ENCODE results near the gene SPRR2B. TPM values are rescaled to one million over a fixed set of nuclear protein-coding genes. Genes with fewer than 3 reads are reported as not detected.
"Not testable (repeated sequence)": the region's sequence is repeated elsewhere in the genome, so short reads cannot be mapped to it uniquely, and the experiment has no call there.

SPRR2B gene
- total RNA-seq, 3 donors from 2014 or later, result not detected

DNA sequence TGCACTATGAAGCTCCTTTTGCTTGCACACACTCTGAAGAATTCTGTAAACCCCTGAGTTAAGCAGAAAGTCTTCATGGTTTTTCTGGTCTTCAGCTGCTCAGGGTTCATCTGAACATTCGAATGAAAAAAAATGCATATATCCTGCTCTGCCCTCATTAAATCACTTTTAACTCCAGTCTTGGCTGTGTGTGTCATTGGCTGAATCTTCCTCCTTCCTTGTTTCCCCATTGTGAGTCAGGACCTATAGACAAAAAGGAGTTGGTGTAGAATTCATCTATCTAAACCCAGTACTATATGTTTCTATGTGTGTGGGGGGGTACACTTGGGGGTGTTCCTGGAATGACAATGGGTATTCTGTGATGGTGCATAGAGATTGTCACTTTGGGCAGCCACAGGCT is 47.0 kb downstream of the SPRR2B start:
- H3K4me3 ChIP-seq, result no peak overlapping the region
- H3K36me3 ChIP-seq, result no peaks in the 10 kb centered on the region
- H3K27me3 ChIP-seq, result no peaks in the 10 kb centered on the region
- no peak for DNase-seq (ENCODE audit: low spot score in 2 of 2)
- intact Hi-C loops (cut with DNase I; ENCODE audit: low total_unique reads), result no loop called here
- no peak for TF ChIP-seq POLR2A (IDR thresholded peaks at IDR 0.05)
- no peak for TF ChIP-seq POLR2AphosphoS5 (IDR thresholded peaks at IDR 0.05)
- TF ChIP-seq, protein P1, sequence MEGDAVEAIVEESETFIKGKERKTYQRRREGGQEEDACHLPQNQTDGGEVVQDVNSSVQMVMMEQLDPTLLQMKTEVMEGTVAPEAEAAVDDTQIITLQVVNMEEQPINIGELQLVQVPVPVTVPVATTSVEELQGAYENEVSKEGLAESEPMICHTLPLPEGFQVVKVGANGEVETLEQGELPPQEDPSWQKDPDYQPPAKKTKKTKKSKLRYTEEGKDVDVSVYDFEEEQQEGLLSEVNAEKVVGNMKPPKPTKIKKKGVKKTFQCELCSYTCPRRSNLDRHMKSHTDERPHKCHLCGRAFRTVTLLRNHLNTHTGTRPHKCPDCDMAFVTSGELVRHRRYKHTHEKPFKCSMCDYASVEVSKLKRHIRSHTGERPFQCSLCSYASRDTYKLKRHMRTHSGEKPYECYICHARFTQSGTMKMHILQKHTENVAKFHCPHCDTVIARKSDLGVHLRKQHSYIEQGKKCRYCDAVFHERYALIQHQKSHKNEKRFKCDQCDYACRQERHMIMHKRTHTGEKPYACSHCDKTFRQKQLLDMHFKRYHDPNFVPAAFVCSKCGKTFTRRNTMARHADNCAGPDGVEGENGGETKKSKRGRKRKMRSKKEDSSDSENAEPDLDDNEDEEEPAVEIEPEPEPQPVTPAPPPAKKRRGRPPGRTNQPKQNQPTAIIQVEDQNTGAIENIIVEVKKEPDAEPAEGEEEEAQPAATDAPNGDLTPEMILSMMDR (IDR thresholded peaks at IDR 0.05), result no peak
- H3K4me1 ChIP-seq, result no peaks in the 10 kb centered on the region
- no peaks in the 10 kb centered on the region for H3K9me3 ChIP-seq
- no peak overlapping the region for H3K27ac ChIP-seq

DNA sequence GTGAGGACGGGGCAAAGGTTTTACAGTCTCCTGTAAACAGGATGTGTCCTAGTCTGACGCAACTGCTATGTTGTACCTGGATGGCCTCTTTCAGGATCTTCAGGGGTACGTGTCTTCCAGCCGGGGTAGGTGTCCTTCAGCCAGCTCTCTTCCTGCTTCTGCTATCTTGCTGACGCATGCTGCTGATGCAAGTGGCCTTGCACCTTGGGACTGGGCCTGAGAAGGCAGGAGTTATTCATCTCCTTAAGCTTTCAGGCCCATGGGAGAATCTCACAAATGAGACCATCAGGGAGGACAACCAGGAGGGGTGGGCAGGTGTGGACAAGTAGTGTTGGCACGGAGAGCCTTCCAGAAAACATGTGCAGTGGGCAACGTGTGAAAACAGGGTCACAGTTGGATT is 48.3 kb downstream of the SPRR2B start:
- DNase-seq (ENCODE audit: low spot score in 2 of 2), result no peak
- no peaks in the 10 kb centered on the region for H3K9me3 ChIP-seq
- H3K27me3 ChIP-seq, result peaks cover 0 to 3% of the 10 kb centered on the region in 2 donors
- no peaks in the 10 kb centered on the region for H3K36me3 ChIP-seq
- H3K4me1 ChIP-seq, result no peaks in the 10 kb centered on the region
- no peak overlapping the region for H3K4me3 ChIP-seq
- no peak overlapping the region for H3K27ac ChIP-seq
- intact Hi-C loops (cut with DNase I; ENCODE audit: low total_unique reads), result no loop called here
- no peak for TF ChIP-seq POLR2AphosphoS5 (IDR thresholded peaks at IDR 0.05)
- TF ChIP-seq, protein P1 (IDR thresholded peaks at IDR 0.05), result no peak
- no peak for TF ChIP-seq POLR2A (IDR thresholded peaks at IDR 0.05)

DNA sequence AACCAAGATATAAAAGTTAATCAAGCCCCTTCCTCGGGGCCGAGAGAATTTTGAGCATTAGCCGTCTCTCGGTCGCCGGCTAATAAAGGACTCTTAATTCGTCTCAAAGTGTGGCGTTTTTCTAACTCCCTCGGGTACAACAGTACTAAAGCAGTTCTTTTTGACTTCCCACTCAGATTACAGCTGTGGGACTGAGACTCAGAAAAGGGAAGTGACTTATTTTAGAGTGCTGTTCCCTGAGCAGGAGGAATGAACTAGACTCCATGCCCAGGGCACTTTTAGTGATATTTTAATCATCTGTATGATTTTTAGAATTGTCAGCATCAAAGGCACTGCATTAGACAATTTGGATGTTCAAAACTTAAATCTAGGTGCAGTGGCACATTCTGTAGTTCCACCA is 49.1 kb downstream of the SPRR2B start:
- H3K27ac ChIP-seq; intact Hi-C loops (cut with DNase I; ENCODE audit: low total_unique reads); H3K9me3 ChIP-seq; H3K36me3 ChIP-seq; DNase-seq (ENCODE audit: low spot score in 2 of 2); H3K4me1 ChIP-seq; H3K4me3 ChIP-seq; H3K27me3 ChIP-seq: not testable (repeated sequence)

DNA sequence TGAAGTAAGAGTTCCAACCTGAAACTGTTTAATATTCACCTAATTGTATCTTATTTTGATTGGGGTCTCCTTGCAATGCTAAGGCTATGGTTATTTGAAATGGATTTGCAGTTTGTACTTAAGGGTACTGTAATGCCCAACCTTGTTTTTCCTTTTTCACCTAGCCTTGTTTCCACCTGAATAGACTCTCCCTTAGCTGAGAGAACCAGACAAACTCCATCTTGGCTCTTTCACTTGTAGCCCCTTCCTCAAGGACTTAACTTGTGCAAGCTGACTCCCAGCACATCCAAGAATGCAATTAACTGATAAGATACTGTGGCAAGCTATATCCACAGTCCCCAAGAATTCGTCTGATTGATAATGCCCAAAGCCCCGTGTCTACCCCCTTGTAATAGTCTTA is 49.6 kb downstream of the SPRR2B start:
- intact Hi-C loops (cut with DNase I; ENCODE audit: low total_unique reads); H3K4me3 ChIP-seq; DNase-seq (ENCODE audit: low spot score in 2 of 2); H3K27me3 ChIP-seq; H3K36me3 ChIP-seq; H3K27ac ChIP-seq; H3K9me3 ChIP-seq; H3K4me1 ChIP-seq: not testable (repeated sequence)

Other genes with a start within 250 kb of the SPRR2B start
- not detected for gene LCE1A, start 244.1 kb downstream of the SPRR2B start, total RNA-seq
- gene LCE6A, start 228.8 kb downstream of the SPRR2B start, total RNA-seq, result not detected
- gene LCE7A, start 211.6 kb downstream of the SPRR2B start, total RNA-seq, result not detected
- gene SMCP, start 193.3 kb downstream of the SPRR2B start, total RNA-seq, result not detected
- gene IVL, start 163.1 kb downstream of the SPRR2B start, total RNA-seq, result not detected
- not detected for gene SPRR5, start 124.4 kb downstream of the SPRR2B start, total RNA-seq
- not detected for gene SPRR4, start 101.0 kb downstream of the SPRR2B start, total RNA-seq
- not detected for gene SPRR1A, start 87.5 kb downstream of the SPRR2B start, total RNA-seq
- gene SPRR3, start 69.9 kb downstream of the SPRR2B start, total RNA-seq, result not detected
- gene SPRR1B, start 40.4 kb downstream of the SPRR2B start, total RNA-seq, result not detected
- not detected for gene SPRR2D, start 30.5 kb downstream of the SPRR2B start, total RNA-seq
- not detected for gene SPRR2A, start 14.1 kb downstream of the SPRR2B start, total RNA-seq
- gene SPRR2E, start 22.9 kb upstream of the SPRR2B start, total RNA-seq, result not detected
- not detected for gene SPRR2F, start 41.9 kb upstream of the SPRR2B start, total RNA-seq
- not detected for gene SPRR2G, start 79.3 kb upstream of the SPRR2B start, total RNA-seq
- not detected for gene LELP1, start 131.8 kb upstream of the SPRR2B start, total RNA-seq
- gene PRR9, start 146.0 kb upstream of the SPRR2B start, total RNA-seq, result not detected
- gene LORICRIN, start 188.1 kb upstream of the SPRR2B start, total RNA-seq, result not detected
- not detected for gene PGLYRP3, start 241.3 kb upstream of the SPRR2B start, total RNA-seq

Data from breast epithelium (tissue), 4 donors.